H1 (cell line): ENCODE measurements around the gene DDX47. TPM values are rescaled to one million over a fixed set of nuclear protein-coding genes. Genes with fewer than 3 reads are reported as not detected.

Experiments
- EP300 ChIP-seq, 2 experiments: IDR thresholded peaks; 1 replicate in 1 of 2; 2 replicates in 1 of 2; pipeline ENCODE4 v1.6.1; 2011 to 2012; ENCODE audit warnings: low read depth in 2 of 2, low read length in 2 of 2, mild to moderate bottlenecking in 2 of 2, borderline replicate concordance in 1 of 2, inconsistent platforms in 1 of 2, moderate library complexity in 1 of 2
- POU5F1 ChIP-seq: IDR thresholded peaks from 2 replicates; pipeline ENCODE4 v1.6.1; 2011; ENCODE audit warnings: low read depth, mild to moderate bottlenecking, low read length, moderate library complexity
- polyA plus RNA-seq, 7 experiments: library from polyadenylated mRNA; depleted of rRNA in 3 of 7; stranded (reverse) in 5 of 7; unstranded in 2 of 7; fragments of >200 nt in 5 of 7; fragments of 200-250 nt in 2 of 7; gene quantifications; 1 replicate in 5 of 7; 2 replicates in 1 of 7; 4 replicates in 1 of 7; pipeline versions ENCODE4 v1.2.1 to v1.2.3, GENCODE V29; 2011 to 2013; ENCODE audit warnings: missing spikeins in 2 of 7, mixed read lengths in 2 of 7
- total RNA-seq: library from RNA; stranded (reverse); fragmentation: NEBNext Ultra II Directional; extraction: Animal tissue kit (Norgen Biotek cat#: 25700); gene quantifications from 2 replicates; pipeline ENCODE4 v1.2.1, GENCODE V29; 2021

DDX47 gene
- total and polyA plus RNA-seq, 2 of the 8 experiments (the other 6 are each of a cell fraction or from before 2014, with no cell fraction given) = 54.4 to 74.2 TPM

- TF ChIP-seq EP300 (IDR thresholded peaks at IDR 0.05; ENCODE audit: borderline replicate concordance in 1 of 2, low read depth in 2 of 2, low read length in 2 of 2) = no peak
- TF ChIP-seq POU5F1 = no peak
Measured at GRCh38 chr12:12799163-12799920, 13.8 kb upstream of the DDX47 start (continued).
